ENCODE measurements around the gene CASP7.

- TF ChIP-seq, protein P1, sequence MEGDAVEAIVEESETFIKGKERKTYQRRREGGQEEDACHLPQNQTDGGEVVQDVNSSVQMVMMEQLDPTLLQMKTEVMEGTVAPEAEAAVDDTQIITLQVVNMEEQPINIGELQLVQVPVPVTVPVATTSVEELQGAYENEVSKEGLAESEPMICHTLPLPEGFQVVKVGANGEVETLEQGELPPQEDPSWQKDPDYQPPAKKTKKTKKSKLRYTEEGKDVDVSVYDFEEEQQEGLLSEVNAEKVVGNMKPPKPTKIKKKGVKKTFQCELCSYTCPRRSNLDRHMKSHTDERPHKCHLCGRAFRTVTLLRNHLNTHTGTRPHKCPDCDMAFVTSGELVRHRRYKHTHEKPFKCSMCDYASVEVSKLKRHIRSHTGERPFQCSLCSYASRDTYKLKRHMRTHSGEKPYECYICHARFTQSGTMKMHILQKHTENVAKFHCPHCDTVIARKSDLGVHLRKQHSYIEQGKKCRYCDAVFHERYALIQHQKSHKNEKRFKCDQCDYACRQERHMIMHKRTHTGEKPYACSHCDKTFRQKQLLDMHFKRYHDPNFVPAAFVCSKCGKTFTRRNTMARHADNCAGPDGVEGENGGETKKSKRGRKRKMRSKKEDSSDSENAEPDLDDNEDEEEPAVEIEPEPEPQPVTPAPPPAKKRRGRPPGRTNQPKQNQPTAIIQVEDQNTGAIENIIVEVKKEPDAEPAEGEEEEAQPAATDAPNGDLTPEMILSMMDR (conservative IDR thresholded peaks at IDR 0.05 in 1 of 2, IDR thresholded peaks at IDR 0.05 in 1 of 2; ENCODE audit: extremely low read depth in 1 of 2, insufficient read depth in 1 of 2, low read depth in 1 of 2, low read length in 2 of 2) = no peak
- no peak for TF ChIP-seq EZH2 (IDR thresholded peaks at IDR 0.05; ENCODE audit: borderline replicate concordance, low read length)
Observed at GRCh38 chr10:113661332-113661731, 18.4 kb upstream of the CASP7 start.

Measured in mammary epithelial cell (primary cell).